ENCODE measurements around the gene ALDH1A3.

ALDH1A3 gene

GRCh38 chr15:100899601-100900000 is 20.0 kb downstream of the ALDH1A3 start:
- Histone ChIP-seq H3K9ac (no peak overlapping the region), H3K27me3 (ENCODE audit: insufficient read depth, low read depth) (no peaks in the 10 kb centered on the region), H3K27ac (no peak overlapping the region), H3K36me3 (ENCODE audit: insufficient read depth) (no peaks in the 10 kb centered on the region), H2AFZ (ENCODE audit: low read depth) (no peak overlapping the region), H3K79me2 (ENCODE audit: insufficient read depth, low read depth) (no peaks in the 10 kb centered on the region), H3K4me1 (ENCODE audit: low read depth, poor library complexity, severe bottlenecking) (no peaks in the 10 kb centered on the region), H3K4me3 (IDR thresholded peaks at IDR 0.05; ENCODE audit: insufficient read depth, low read depth, low read length) (no peak overlapping the region), H4K20me1 (ENCODE audit: insufficient read depth) (no peaks in the 10 kb centered on the region), H3K4me2 (no peak overlapping the region)
- no peak for TF ChIP-seq CTCF (conservative IDR thresholded peaks at IDR 0.05; ENCODE audit: low read depth, low read length)

- no peaks in the 10 kb centered on the region for H4K20me1 ChIP-seq (ENCODE audit: insufficient read depth)
- no peak overlapping the region for H3K9ac ChIP-seq
- H3K36me3 ChIP-seq (ENCODE audit: insufficient read depth): no peaks in the 10 kb centered on the region
- no peaks in the 10 kb centered on the region for H3K27me3 ChIP-seq (ENCODE audit: insufficient read depth, low read depth)
- no peaks in the 10 kb centered on the region for H3K79me2 ChIP-seq (ENCODE audit: insufficient read depth, low read depth)
- no peak overlapping the region for H2AFZ ChIP-seq (ENCODE audit: low read depth)
- no peak overlapping the region for H3K4me3 ChIP-seq (IDR thresholded peaks at IDR 0.05; ENCODE audit: insufficient read depth, low read depth, low read length)
- H3K27ac ChIP-seq: no peak overlapping the region
- no peak overlapping the region for H3K4me2 ChIP-seq
- no peak for TF ChIP-seq CTCF (conservative IDR thresholded peaks at IDR 0.05; ENCODE audit: low read depth, low read length)
- no peaks in the 10 kb centered on the region for H3K4me1 ChIP-seq (ENCODE audit: low read depth, poor library complexity, severe bottlenecking)
Measured at GRCh38 chr15:100900136-100900794, 20.6 kb downstream of the ALDH1A3 start.

GRCh38 chr15:100900795-100901169 is 21.2 kb downstream of the ALDH1A3 start:
- Histone ChIP-seq H3K36me3 (ENCODE audit: insufficient read depth) (no peaks in the 10 kb centered on the region), H3K4me3 (IDR thresholded peaks at IDR 0.05; ENCODE audit: insufficient read depth, low read depth, low read length) (no peak overlapping the region), H3K9ac (no peak overlapping the region), H3K79me2 (ENCODE audit: insufficient read depth, low read depth) (no peaks in the 10 kb centered on the region), H3K27me3 (ENCODE audit: insufficient read depth, low read depth) (no peaks in the 10 kb centered on the region), H3K4me1 (ENCODE audit: low read depth, poor library complexity, severe bottlenecking) (no peaks in the 10 kb centered on the region), H3K4me2 (no peak overlapping the region), H2AFZ (ENCODE audit: low read depth) (no peak overlapping the region), H4K20me1 (ENCODE audit: insufficient read depth) (no peaks in the 10 kb centered on the region), H3K27ac (no peak overlapping the region)
- no peak for TF ChIP-seq CTCF (conservative IDR thresholded peaks at IDR 0.05; ENCODE audit: low read depth, low read length)

- no peaks in the 10 kb centered on the region for H3K4me1 ChIP-seq (ENCODE audit: low read depth, poor library complexity, severe bottlenecking)
- no peaks in the 10 kb centered on the region for H3K27me3 ChIP-seq (ENCODE audit: insufficient read depth, low read depth)
- no peaks in the 10 kb centered on the region for H3K36me3 ChIP-seq (ENCODE audit: insufficient read depth)
- no peak for TF ChIP-seq CTCF (conservative IDR thresholded peaks at IDR 0.05; ENCODE audit: low read depth, low read length)
- no peaks in the 10 kb centered on the region for H3K79me2 ChIP-seq (ENCODE audit: insufficient read depth, low read depth)
- H4K20me1 ChIP-seq (ENCODE audit: insufficient read depth): no peaks in the 10 kb centered on the region
- no peak overlapping the region for H2AFZ ChIP-seq (ENCODE audit: low read depth)
- no peak overlapping the region for H3K4me2 ChIP-seq
- no peak overlapping the region for H3K9ac ChIP-seq
- H3K4me3 ChIP-seq (IDR thresholded peaks at IDR 0.05; ENCODE audit: insufficient read depth, low read depth, low read length): no peak overlapping the region
- no peak overlapping the region for H3K27ac ChIP-seq
Measured at GRCh38 chr15:100901296-100901695, 21.7 kb downstream of the ALDH1A3 start.

All from KMS-11 (cell line).